HUES64 (cell line): Measurements from ENCODE around the gene CHKB.
"Not testable (repeated sequence)": the region's sequence is repeated elsewhere in the genome, so short reads cannot be mapped to it uniquely, and the experiment has no call there.

Experiments
- H3K27ac ChIP-seq: 2 replicates; pipeline ENCODE4 v1.7.0; 2013; ENCODE audit warnings: low read depth, low read length, inconsistent platforms
- H3K27me3 ChIP-seq: 2 replicates; pipeline ENCODE4 v1.6.1; 2013; ENCODE audit warnings: mild to moderate bottlenecking, low read length; ENCODE audit not compliant: insufficient read depth
- H3K36me3 ChIP-seq: 2 replicates; pipeline ENCODE4 v1.6.1; 2013; ENCODE audit warnings: mild to moderate bottlenecking, low read length; ENCODE audit not compliant: insufficient read depth
- H3K4me1 ChIP-seq: 2 replicates; pipeline ENCODE4 v1.6.1; 2013; ENCODE audit warnings: mild to moderate bottlenecking, low read length, moderate library complexity; ENCODE audit not compliant: insufficient read depth
- H3K4me3 ChIP-seq: 2 replicates; pipeline ENCODE4 v1.5.1; 2013; ENCODE audit warnings: mild to moderate bottlenecking, low read length, moderate library complexity
- H3K9ac ChIP-seq: 2 replicates; pipeline ENCODE4 v1.6.1; 2013; ENCODE audit warnings: mild to moderate bottlenecking, low read depth, low read length
- H3K9me3 ChIP-seq: 2 replicates; pipeline ENCODE4 v1.6.1; 2013; ENCODE audit warnings: low read depth, low read length; ENCODE audit not compliant: insufficient read depth
- WGBS: fragments of 150-250, 120-280 bp; methylation state at CpG from one replicate; pipeline ENCODE4 v1.1.7; 2013; ENCODE audit warnings: missing lambda C conversion rate; 5-methylcytosine and 5-hydroxymethylcytosine counted together

Gene CHKB

GRCh38 chr22:50624347-50625130 lies 41.9 kb upstream of the CHKB start:
- 92% methylated on average over 16 of the region's 16 CpGs for WGBS
- H3K4me1 ChIP-seq: peaks cover 8% of the 10 kb centered on the region
- H3K27ac ChIP-seq: no peak overlapping the region

GRCh38 chr22:50622723-50623327 lies 40.2 kb upstream of the CHKB start:
- no peak overlapping the region for H3K4me3 ChIP-seq
- 86% methylated on average over 16 of the region's 16 CpGs for WGBS
- no peak overlapping the region for H3K9ac ChIP-seq
- H3K9me3 ChIP-seq: no peaks in the 10 kb centered on the region
- H3K27ac ChIP-seq: no peak overlapping the region
- H3K36me3 ChIP-seq: no peaks in the 10 kb centered on the region
- peaks cover 4% of the 10 kb centered on the region for H3K4me1 ChIP-seq
- H3K27me3 ChIP-seq: peaks cover 4% of the 10 kb centered on the region; the same call in 1 of the 2 replicates

More at GRCh38 chr22:50624347-50625130, 41.9 kb upstream of the CHKB start:
- no peaks in the 10 kb centered on the region for H3K9me3 ChIP-seq
- H3K4me3 ChIP-seq: no peak overlapping the region
- no peak overlapping the region for H3K9ac ChIP-seq
- no peaks in the 10 kb centered on the region for H3K36me3 ChIP-seq
- peaks cover 12% of the 10 kb centered on the region for H3K27me3 ChIP-seq

GRCh38 chr22:50621948-50622722 lies 39.5 kb upstream of the CHKB start:
- H3K27ac ChIP-seq: no peak overlapping the region
- H3K9me3 ChIP-seq: no peaks in the 10 kb centered on the region
- peaks cover 4% of the 10 kb centered on the region; the same call in 1 of the 2 replicates for H3K27me3 ChIP-seq
- H3K4me3 ChIP-seq: 0 out of 2 replicates have a peak overlapping the region, but pooled peaks have one; percentile 11
- 58% methylated on average over 18 of the region's 18 CpGs for WGBS
- peaks cover 4% of the 10 kb centered on the region for H3K4me1 ChIP-seq
- no peaks in the 10 kb centered on the region for H3K36me3 ChIP-seq
- no peak overlapping the region for H3K9ac ChIP-seq

GRCh38 chr22:50621356-50621880 lies 38.8 kb upstream of the CHKB start:
- Histone ChIP-seq H3K36me3 (no peaks in the 10 kb centered on the region), H3K4me3 (0 out of 2 replicates have a peak overlapping the region, but pooled peaks have one; percentile 11), H3K4me1 (peaks cover 4% of the 10 kb centered on the region), H3K9me3 (no peaks in the 10 kb centered on the region), H3K27ac (no peak overlapping the region), H3K9ac (no peak overlapping the region), H3K27me3 (peaks cover 4% of the 10 kb centered on the region; the same call in 1 of the 2 replicates)
- WGBS: 61% methylated on average over 10 of the region's 10 CpGs

- Histone ChIP-seq H3K27ac (no peak overlapping the region), H3K9me3 (no peaks in the 10 kb centered on the region), H3K36me3 (no peaks in the 10 kb centered on the region), H3K27me3 (peaks cover 4% of the 10 kb centered on the region; the same call in 1 of the 2 replicates), H3K4me1 (peaks cover 4% of the 10 kb centered on the region), H3K9ac (no peak overlapping the region), H3K4me3 (peak overlapping the region; percentile 38)
- 57% methylated on average over 25 of the region's 25 CpGs for WGBS
These were observed 38.1 kb upstream of the CHKB start for GRCh38 chr22:50620593-50621355.

GRCh38 chr22:50614296-50614695 lies 31.6 kb upstream of the CHKB start:
- peaks cover 15% of the 10 kb centered on the region for H3K27me3 ChIP-seq
- not testable (repeated sequence) for H3K4me3 ChIP-seq, H3K9me3 ChIP-seq, H3K4me1 ChIP-seq, H3K36me3 ChIP-seq, H3K9ac ChIP-seq, H3K27ac ChIP-seq
- WGBS: 93% methylated on average over 3 of the region's 3 CpGs

- no peaks in the 10 kb centered on the region for H3K9me3 ChIP-seq
- no peak overlapping the region for H3K4me3 ChIP-seq
- WGBS: 88% methylated on average over 22 of the region's 22 CpGs
- no peak overlapping the region for H3K27ac ChIP-seq
- H3K9ac ChIP-seq: no peak overlapping the region
- peaks cover 15% of the 10 kb centered on the region for H3K27me3 ChIP-seq
- no peaks in the 10 kb centered on the region for H3K4me1 ChIP-seq
- no peaks in the 10 kb centered on the region for H3K36me3 ChIP-seq
These were observed 30.8 kb upstream of the CHKB start for GRCh38 chr22:50613291-50613981.

- peaks cover 16% of the 10 kb centered on the region for H3K27me3 ChIP-seq
These were observed 30.0 kb upstream of the CHKB start for GRCh38 chr22:50612528-50613221.

GRCh38 chr22:50612168-50612527 lies 29.5 kb upstream of the CHKB start:
- Histone ChIP-seq H3K4me1 (no peaks in the 10 kb centered on the region), H3K27me3 (peaks cover 22% of the 10 kb centered on the region), H3K9me3 (no peaks in the 10 kb centered on the region), H3K9ac (no peak overlapping the region), H3K36me3 (no peaks in the 10 kb centered on the region), H3K4me3 (no peak overlapping the region), H3K27ac (no peak overlapping the region)
- 80% methylated on average over 6 of the region's 6 CpGs for WGBS

More at GRCh38 chr22:50612528-50613221, 30.0 kb upstream of the CHKB start:
- no peaks in the 10 kb centered on the region for H3K9me3 ChIP-seq
- no peaks in the 10 kb centered on the region for H3K36me3 ChIP-seq
- H3K4me3 ChIP-seq: no peak overlapping the region
- no peak overlapping the region for H3K27ac ChIP-seq
- no peak overlapping the region for H3K9ac ChIP-seq
- 42% methylated on average over 31 of the region's 31 CpGs for WGBS
- H3K4me1 ChIP-seq: no peaks in the 10 kb centered on the region
